ENCODE measurements around the gene FAM162A. TPM values are rescaled to one million over a fixed set of nuclear protein-coding genes. Genes with fewer than 3 reads are reported as not detected.

Gene FAM162A
- total RNA-seq, 1 donor from 2014 or later = 12.7 TPM

- peak; percentile 23 for DNase-seq
- TF ChIP-seq, protein P1, sequence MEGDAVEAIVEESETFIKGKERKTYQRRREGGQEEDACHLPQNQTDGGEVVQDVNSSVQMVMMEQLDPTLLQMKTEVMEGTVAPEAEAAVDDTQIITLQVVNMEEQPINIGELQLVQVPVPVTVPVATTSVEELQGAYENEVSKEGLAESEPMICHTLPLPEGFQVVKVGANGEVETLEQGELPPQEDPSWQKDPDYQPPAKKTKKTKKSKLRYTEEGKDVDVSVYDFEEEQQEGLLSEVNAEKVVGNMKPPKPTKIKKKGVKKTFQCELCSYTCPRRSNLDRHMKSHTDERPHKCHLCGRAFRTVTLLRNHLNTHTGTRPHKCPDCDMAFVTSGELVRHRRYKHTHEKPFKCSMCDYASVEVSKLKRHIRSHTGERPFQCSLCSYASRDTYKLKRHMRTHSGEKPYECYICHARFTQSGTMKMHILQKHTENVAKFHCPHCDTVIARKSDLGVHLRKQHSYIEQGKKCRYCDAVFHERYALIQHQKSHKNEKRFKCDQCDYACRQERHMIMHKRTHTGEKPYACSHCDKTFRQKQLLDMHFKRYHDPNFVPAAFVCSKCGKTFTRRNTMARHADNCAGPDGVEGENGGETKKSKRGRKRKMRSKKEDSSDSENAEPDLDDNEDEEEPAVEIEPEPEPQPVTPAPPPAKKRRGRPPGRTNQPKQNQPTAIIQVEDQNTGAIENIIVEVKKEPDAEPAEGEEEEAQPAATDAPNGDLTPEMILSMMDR (IDR thresholded peaks at IDR 0.05; ENCODE audit: partially characterized antibody, unreplicated experiment) = no peak
- H3K27ac Mint-ChIP-seq (ENCODE audit: unreplicated experiment) = no peak overlapping the region
- H3K4me1 Mint-ChIP-seq (ENCODE audit: low read depth, unreplicated experiment) = no peaks in the 10 kb centered on the region
- H3K9me3 Mint-ChIP-seq (ENCODE audit: unreplicated experiment) = no peaks in the 10 kb centered on the region
- H3K4me3 Mint-ChIP-seq (ENCODE audit: unreplicated experiment) = no peak overlapping the region
- H3K27me3 Mint-ChIP-seq (ENCODE audit: unreplicated experiment) = no peaks in the 10 kb centered on the region
- no peaks in the 10 kb centered on the region for H3K36me3 Mint-ChIP-seq (ENCODE audit: unreplicated experiment)
Observed at GRCh38 chr3:122356402-122356801, 27.6 kb upstream of the FAM162A start.

DNA sequence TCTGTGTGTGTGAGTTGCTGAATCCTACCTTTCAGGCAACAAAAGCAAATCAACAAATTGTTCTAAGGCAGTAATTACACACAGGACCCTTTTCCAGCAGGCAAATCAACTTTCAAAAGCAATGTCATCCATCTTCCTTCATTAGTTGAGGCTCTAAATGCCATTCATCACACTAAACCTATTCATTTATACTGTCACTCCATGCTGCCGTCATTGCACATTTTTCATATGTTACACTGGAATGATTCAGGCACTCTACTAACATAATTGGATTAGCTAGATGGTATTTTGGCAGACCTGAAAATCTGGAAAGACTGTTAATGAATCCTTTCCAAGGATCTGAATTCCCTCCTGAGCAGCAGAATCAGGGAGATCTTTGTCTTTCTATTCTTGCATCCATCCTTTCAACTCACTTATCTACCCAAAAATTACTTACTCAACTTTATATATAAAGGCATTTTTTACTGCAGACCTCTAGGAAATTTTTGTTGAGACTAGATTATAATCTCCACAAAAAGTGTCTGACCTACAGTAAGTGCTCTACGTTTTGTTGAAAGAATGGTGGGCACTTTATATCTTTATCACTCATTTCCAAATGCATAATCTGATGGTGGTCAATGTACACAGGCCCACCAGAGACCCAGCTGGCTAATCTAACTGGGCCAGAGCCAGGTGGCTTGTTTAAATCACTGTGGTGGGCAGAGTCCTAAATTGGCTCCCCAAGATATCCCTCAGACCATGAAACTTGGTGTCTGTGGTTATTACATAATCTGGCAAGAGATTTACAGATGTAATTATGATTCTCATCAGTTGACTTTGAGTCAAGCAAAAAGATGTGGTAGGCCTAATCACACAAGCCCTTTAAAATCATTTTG lies 25.9 kb upstream of the FAM162A start:
- DNase-seq = no peak
- Mint-ChIP-seq H3K36me3 (ENCODE audit: unreplicated experiment) (no peaks in the 10 kb centered on the region), H3K4me3 (ENCODE audit: unreplicated experiment) (no peak overlapping the region), H3K9me3 (ENCODE audit: unreplicated experiment) (no peaks in the 10 kb centered on the region), H3K27me3 (ENCODE audit: unreplicated experiment) (no peaks in the 10 kb centered on the region), H3K27ac (ENCODE audit: unreplicated experiment) (no peak overlapping the region), H3K4me1 (ENCODE audit: low read depth, unreplicated experiment) (no peaks in the 10 kb centered on the region)
- TF ChIP-seq, protein P1 (IDR thresholded peaks at IDR 0.05; ENCODE audit: partially characterized antibody, unreplicated experiment) = no peak

GRCh38 chr3:122358703-122359032 lies 25.3 kb upstream of the FAM162A start:
- Mint-ChIP-seq H3K4me3 (ENCODE audit: unreplicated experiment) (no peak overlapping the region), H3K4me1 (ENCODE audit: low read depth, unreplicated experiment) (no peaks in the 10 kb centered on the region), H3K27ac (ENCODE audit: unreplicated experiment) (no peak overlapping the region), H3K36me3 (ENCODE audit: unreplicated experiment) (no peaks in the 10 kb centered on the region), H3K9me3 (ENCODE audit: unreplicated experiment) (no peaks in the 10 kb centered on the region), H3K27me3 (ENCODE audit: unreplicated experiment) (no peaks in the 10 kb centered on the region)
- TF ChIP-seq, protein P1 (IDR thresholded peaks at IDR 0.05; ENCODE audit: partially characterized antibody, unreplicated experiment) = no peak
- no peak for DNase-seq

GRCh38 chr3:122362026-122362425 lies 22.0 kb upstream of the FAM162A start:
- Mint-ChIP-seq H3K4me1 (ENCODE audit: low read depth, unreplicated experiment) (no peaks in the 10 kb centered on the region), H3K27ac (ENCODE audit: unreplicated experiment) (no peak overlapping the region), H3K36me3 (ENCODE audit: unreplicated experiment) (no peaks in the 10 kb centered on the region), H3K27me3 (ENCODE audit: unreplicated experiment) (no peaks in the 10 kb centered on the region), H3K9me3 (ENCODE audit: unreplicated experiment) (no peaks in the 10 kb centered on the region), H3K4me3 (ENCODE audit: unreplicated experiment) (no peak overlapping the region)
- no peak for DNase-seq
- TF ChIP-seq, protein P1 (IDR thresholded peaks at IDR 0.05; ENCODE audit: partially characterized antibody, unreplicated experiment) = no peak

- Mint-ChIP-seq H3K27ac (ENCODE audit: unreplicated experiment) (no peak overlapping the region), H3K36me3 (ENCODE audit: unreplicated experiment) (no peaks in the 10 kb centered on the region), H3K4me3 (ENCODE audit: unreplicated experiment) (no peak overlapping the region), H3K4me1 (ENCODE audit: low read depth, unreplicated experiment) (no peaks in the 10 kb centered on the region), H3K27me3 (ENCODE audit: unreplicated experiment) (no peaks in the 10 kb centered on the region), H3K9me3 (ENCODE audit: unreplicated experiment) (no peaks in the 10 kb centered on the region)
- TF ChIP-seq, protein P1 (IDR thresholded peaks at IDR 0.05; ENCODE audit: partially characterized antibody, unreplicated experiment) = no peak
- no peak for DNase-seq
Observed at GRCh38 chr3:122364490-122364889, 19.5 kb upstream of the FAM162A start.
